Measurements from ENCODE around the gene FDXR.

Gene FDXR

GRCh38 chr17:74814453-74814852 is 58.3 kb downstream of the FDXR start:
- DNase-seq (ENCODE audit: low read depth in 3 of 3): no peak
